Right lung (tissue), 5 donors: Measurements from ENCODE around the gene LIN28B. TPM values are rescaled to one million over a fixed set of nuclear protein-coding genes. Genes with fewer than 3 reads are reported as not detected.
"Not testable (repeated sequence)": the region's sequence is repeated elsewhere in the genome, so short reads cannot be mapped to it uniquely, and the experiment has no call there.

Source experiments
- DNase-seq, 2 donors: peaks; one replicate each; pipeline ENCODE4 v3.0.0-alpha.2; 2013
- polyA plus RNA-seq, 5 donors: library from polyadenylated mRNA; unstranded; fragments of 120-200 nt; gene quantifications; one replicate each; pipeline versions ENCODE4 v1.2.1 to v1.2.3, GENCODE V29; 2013; ENCODE audit warnings: inconsistent platforms in 1 of 5, low replicate concordance in 1 of 5; ENCODE audit not compliant: insufficient read length in 5 of 5, insufficient read depth in 1 of 5

LIN28B gene
- polyA plus RNA-seq, 5 donors = 0.12 to 0.37 (median 0.27) TPM

DNA sequence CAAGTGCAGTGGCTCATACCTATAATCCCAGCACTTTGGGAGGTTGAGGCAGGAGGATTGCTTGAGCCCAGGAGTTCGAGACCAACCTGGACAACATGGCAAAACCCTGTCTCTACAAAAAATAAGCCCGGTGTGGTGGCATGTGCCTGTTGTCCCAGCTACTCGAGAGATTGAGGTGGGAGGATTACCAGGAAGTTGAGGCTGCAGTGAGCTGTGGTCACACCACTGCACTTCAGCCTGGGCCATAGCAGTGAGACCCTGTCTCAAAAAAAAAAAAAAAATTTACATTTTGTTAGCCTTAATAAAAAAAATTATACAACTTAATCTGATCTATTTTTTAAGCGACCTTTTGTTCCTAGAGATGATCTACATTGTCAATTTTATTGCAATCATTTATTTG lies 56.6 kb downstream of the LIN28B start:
- DNase-seq = not testable (repeated sequence)

GRCh38 chr6:105014448-105014847 lies 57.5 kb downstream of the LIN28B start:
- DNase-seq = no peak

DNA sequence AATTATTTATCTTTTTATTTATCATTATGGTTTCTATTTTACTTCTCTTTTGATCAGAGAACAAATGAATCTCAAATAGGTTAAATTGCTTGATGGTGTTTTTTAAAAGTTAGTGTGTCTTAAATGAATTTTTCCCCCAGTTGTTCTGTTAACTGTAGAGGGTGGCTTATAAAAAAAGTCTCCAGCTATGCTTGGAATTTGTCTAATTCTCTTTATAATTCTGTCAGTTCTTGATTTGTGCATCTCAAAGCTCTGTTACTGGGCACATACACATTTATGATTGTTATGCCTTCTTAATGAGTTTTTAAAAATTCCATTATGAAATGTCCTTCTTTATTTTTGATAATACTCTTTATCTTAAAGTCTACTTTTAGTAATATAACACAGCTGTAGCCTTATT lies 58.0 kb downstream of the LIN28B start:
- DNase-seq = no peak

- DNase-seq = no peak
Measured at GRCh38 chr6:105015482-105015881, 58.6 kb downstream of the LIN28B start.

GRCh38 chr6:105019285-105019684 lies 62.4 kb downstream of the LIN28B start:
- no peak for DNase-seq

GRCh38 chr6:105021399-105021798 lies 64.5 kb downstream of the LIN28B start:
- no peak for DNase-seq

GRCh38 chr6:105022416-105022815 lies 65.5 kb downstream of the LIN28B start:
- DNase-seq = no peak

- DNase-seq = no peak
Measured at GRCh38 chr6:105024803-105025202, 67.9 kb downstream of the LIN28B start.

GRCh38 chr6:105028898-105029297 lies 72.0 kb downstream of the LIN28B start:
- DNase-seq = no peak

- DNase-seq = no peak
Measured at GRCh38 chr6:105029581-105029980, 72.7 kb downstream of the LIN28B start.

DNA sequence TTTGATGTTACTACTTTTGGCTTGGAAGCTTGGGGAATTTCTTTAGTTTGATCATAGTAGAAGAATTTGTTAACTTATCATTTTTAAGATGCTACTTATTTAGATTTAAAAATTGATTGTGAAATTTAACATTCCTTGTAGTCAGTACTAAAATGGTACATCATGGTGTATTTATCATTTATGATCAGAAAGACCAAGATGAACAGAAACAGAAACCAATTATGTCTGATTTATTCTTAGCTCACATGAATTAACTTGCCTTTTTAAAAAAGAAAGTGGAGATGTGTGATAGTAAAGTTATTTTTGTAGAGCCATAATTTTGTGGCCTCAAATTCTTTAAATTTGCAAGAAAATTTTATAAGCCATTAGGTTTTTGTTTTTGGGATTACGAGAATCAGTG lies 77.6 kb downstream of the LIN28B start:
- no peak for DNase-seq

GRCh38 chr6:105035299-105035698 lies 78.4 kb downstream of the LIN28B start:
- no peak for DNase-seq

DNA sequence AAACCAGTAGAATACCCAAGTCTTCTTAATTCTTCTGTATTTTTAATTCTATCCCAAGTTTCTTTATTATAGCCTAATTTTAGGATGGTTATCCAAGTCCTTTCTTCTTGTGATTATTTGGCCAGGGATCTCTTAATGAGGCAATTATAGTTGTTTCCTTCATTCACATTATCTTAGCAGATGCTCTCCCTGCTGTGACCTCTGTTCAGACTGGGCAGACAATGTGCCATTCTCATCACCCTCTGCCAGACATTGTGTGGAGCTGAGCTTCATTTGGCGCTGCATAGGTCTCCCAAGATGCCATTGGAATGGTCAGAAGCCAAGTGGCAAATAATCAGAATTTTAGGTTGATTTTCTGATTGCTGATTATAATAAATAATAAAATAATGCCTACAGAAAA lies 79.4 kb downstream of the LIN28B start:
- DNase-seq = no peak

DNA sequence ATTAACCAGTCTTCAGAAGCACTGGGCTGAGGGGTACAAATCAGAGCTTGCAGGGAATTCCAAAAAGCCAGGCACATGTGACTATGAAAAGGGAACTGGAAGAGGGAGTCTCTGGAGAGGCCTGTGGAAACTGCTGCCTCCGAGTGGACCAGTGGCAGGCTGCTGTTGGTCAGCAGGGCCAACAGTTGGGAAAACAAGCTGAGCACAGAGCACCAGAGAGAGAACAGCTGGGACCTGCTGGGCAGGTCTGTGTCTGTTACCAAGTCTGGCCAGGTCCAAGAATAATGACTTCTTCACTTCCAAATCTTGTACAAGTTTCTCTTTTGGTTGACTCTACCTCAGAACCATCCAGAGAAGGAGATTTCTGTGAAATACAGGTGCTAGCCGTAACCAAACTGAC lies 81.4 kb downstream of the LIN28B start:
- DNase-seq = no peak

GRCh38 chr6:105041880-105042279 lies 85.0 kb downstream of the LIN28B start:
- no peak for DNase-seq

DNA sequence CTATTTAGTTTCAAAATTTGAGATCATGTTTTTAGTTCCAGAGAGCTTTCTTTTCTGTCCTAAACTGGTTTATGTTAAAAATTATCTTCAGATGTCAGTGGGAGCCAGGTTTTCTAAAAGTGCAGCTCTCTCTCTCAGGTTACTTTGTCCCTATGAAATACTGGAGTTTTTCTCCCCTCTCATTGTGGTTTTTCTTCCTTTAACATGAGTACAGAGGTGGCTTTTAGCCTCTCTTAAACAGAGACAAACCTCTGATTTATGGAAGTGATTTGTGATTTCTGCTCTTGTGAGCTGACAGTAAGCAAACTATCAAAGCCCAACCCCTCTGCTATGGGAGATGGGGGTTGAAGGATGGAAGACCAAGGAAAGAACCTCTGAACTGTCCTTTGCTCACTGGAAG lies 85.7 kb downstream of the LIN28B start:
- DNase-seq = no peak

DNA sequence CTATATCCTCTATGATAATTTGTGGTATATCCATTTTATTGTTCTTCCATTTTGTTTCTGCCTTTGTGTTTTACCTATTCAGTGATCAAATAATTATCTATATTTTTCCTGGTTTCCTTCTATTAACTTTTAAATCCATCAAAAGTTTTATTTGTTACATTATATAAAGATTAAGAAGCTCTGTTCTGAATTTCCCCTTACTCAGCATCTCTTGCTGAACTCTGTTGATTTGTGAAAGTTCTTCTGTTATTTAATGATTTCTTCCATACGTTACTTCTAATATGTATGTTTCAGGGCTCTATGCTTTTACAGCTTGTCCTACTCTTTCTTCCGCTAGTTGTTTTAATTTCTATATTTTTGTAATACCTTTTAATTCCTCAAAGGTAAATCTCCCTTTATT lies 87.1 kb downstream of the LIN28B start:
- no peak for DNase-seq

DNA sequence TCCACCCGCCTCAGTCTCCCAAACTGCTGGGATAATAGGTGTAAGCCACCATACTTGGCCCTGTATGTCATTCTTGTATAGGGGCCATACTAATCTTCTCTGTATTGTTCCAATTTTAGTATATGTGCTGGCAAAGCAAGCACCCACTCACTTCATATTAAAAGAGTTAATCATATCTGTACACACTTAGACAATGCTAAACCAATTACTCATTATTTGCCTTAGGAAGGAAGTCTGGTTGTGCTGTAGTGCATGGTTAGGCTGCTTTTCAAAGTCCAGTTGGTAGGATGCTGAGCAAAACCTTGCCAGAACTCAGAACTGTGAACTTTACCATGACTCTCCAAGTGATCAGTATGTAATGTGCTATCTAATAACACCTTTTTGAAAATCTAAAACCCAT lies 88.6 kb downstream of the LIN28B start:
- no peak for DNase-seq

DNA sequence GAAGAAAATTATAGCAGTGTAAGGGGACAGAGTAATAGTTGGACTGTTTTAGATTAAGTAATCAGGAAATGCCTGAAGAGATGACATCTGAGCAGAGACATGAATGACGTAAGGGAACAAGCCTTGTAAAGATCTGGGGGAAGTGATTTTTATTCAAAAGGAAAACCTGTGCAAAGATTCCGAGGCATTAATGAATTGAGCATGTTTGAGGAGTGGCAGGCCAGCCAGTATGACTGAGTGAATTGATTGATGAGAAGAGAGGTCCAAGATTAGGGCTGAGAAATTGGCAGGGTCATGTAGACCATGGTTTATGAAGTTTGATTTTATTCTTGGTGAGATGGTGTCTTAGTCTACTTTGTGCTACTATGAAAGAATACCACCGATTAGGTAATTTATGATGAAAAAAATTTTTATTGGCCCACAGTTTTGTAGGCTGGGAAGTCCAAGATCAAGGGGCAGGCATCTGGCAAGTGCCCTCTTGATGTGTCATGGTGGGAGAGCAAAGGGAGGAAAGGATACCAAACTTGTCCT lies 95.1 kb downstream of the LIN28B start:
- DNase-seq = no peak

DNA sequence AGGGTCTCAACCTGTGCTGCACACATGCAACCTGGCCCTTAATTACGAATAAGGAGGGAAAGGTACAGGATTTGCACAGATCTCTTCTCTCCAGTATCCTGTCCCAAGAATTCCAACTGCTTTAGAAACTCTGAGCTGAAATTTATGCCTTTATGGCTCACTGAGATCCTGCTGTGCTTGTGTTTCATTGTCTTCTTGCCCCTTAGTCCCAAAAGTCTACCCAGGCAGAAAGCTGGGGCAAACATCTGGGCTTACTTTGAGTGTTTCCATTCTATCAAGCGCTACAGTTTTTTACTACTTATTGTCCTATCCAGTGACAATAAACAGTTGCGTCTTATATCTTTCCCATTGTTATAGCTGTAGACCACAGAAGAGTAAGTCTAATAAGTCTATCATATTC lies 99.7 kb downstream of the LIN28B start:
- DNase-seq = no peak

- DNase-seq = no peak
Measured at GRCh38 chr6:105057160-105057559, 100.3 kb downstream of the LIN28B start.

- DNase-seq = no peak
Measured at GRCh38 chr6:105058316-105058715, 101.4 kb downstream of the LIN28B start.

GRCh38 chr6:105058846-105059245 lies 101.9 kb downstream of the LIN28B start:
- no peak for DNase-seq

- no peak for DNase-seq
Measured at GRCh38 chr6:105066233-105066632, 109.3 kb downstream of the LIN28B start.

DNA sequence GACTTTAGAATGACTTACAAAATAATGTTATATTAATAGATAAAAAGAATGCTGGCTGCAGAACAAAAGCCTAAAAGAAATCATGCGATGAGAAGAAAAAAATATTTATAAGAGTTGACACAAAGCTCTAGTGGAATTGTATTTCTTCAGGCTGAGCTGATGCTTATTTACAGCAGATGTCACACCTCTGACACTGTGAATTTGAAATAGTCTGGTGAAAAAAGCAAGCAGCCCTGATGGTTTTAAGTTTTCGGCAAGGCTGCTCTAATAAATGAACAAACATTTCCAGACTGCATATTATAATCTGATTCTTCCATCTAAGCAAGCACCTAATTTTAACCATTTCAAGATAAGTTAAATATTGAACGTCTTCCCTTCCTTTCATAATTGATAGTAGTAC lies 109.9 kb downstream of the LIN28B start:
- no peak for DNase-seq
